Neural progenitor cell (in vitro differentiated cells): ENCODE data around the gene ANGEL1. TPM values are rescaled to one million over a fixed set of nuclear protein-coding genes. Genes with fewer than 3 reads are reported as not detected.

ENCODE experiments used
- DNase-seq: peaks from one replicate; pipeline ENCODE4 v3.0.0-alpha.2; 2016; ENCODE audit warnings: low spot score
- H2AFZ ChIP-seq: fragments of 200-600 bp; sonication (generic); replicated peaks from 2 replicates; pipeline ENCODE4 v1.6.1; 2016; ENCODE audit warnings: antibody characterized with exemption
- H3F3A ChIP-seq: fragments of 200-600 bp; sonication (generic); 2 replicates; pipeline ENCODE4 v1.6.1; 2016; ENCODE audit warnings: antibody characterized with exemption, low read depth
- H3K27ac ChIP-seq: fragments of 200-600 bp; sonication (generic); 2 replicates; pipeline ENCODE4 v1.5.1; 2016; ENCODE audit warnings: mild to moderate bottlenecking
- H3K27me3 ChIP-seq: fragments of 200-600 bp; sonication (generic); 2 replicates; pipeline ENCODE4 v1.6.1; 2016; ENCODE audit warnings: mild to moderate bottlenecking, moderate library complexity
- H3K36me3 ChIP-seq: fragments of 200-600 bp; sonication (generic); 2 replicates; pipeline ENCODE4 v1.5.1; 2016
- H3K4me1 ChIP-seq: fragments of 200-600 bp; sonication (generic); 2 replicates; pipeline ENCODE4 v1.6.1; 2016; ENCODE audit warnings: mixed run types
- H3K4me2 ChIP-seq: fragments of 200-600 bp; sonication (generic); 2 replicates; pipeline ENCODE4 v1.6.1; 2016
- H3K4me3 ChIP-seq: fragments of 200-600 bp; sonication (generic); 2 replicates; pipeline ENCODE4 v1.5.1; 2016
- H3K79me2 ChIP-seq: fragments of 200-600 bp; sonication (generic); 2 replicates; pipeline ENCODE4 v1.6.1; 2016; ENCODE audit warnings: low read depth
- H3K9ac ChIP-seq: fragments of 200-600 bp; sonication (generic); 2 replicates; pipeline ENCODE4 v1.6.1; 2016
- H3K9me3 ChIP-seq: fragments of 200-600 bp; sonication (generic); 2 replicates; pipeline ENCODE4 v1.5.1; 2016; ENCODE audit warnings: low read depth
- H4K20me1 ChIP-seq: fragments of 200-600 bp; sonication (generic); 2 replicates; pipeline ENCODE4 v1.6.1; 2016; ENCODE audit warnings: low read depth
- H3K27ac Mint-ChIP-seq: 3 replicates; pipeline ENCODE4 v1.8.0; 2021; ENCODE audit warnings: mixed read lengths
- H3K27me3 Mint-ChIP-seq: 2 replicates; pipeline ENCODE4 v1.8.0; 2022; ENCODE audit warnings: low read depth, mild to moderate bottlenecking, inconsistent platforms, moderate library complexity, mixed read lengths; ENCODE audit not compliant: insufficient read depth
- H3K36me3 Mint-ChIP-seq: 3 replicates; pipeline ENCODE4 v1.8.0; 2021; ENCODE audit warnings: mixed read lengths
- H3K4me1 Mint-ChIP-seq: 3 replicates; pipeline ENCODE4 v1.8.0; 2021; ENCODE audit warnings: mixed read lengths
- H3K4me3 Mint-ChIP-seq: 3 replicates; pipeline ENCODE4 v1.8.0; 2021; ENCODE audit warnings: mild to moderate bottlenecking, moderate library complexity, mixed read lengths
- H3K9me3 Mint-ChIP-seq: 3 replicates; pipeline ENCODE4 v1.8.0; 2020; ENCODE audit warnings: mixed read lengths
- CTCF ChIP-seq: fragments of 200-600 bp; sonication (generic); IDR thresholded peaks from 2 replicates; pipeline ENCODE4 v1.5.1; 2017; ENCODE audit warnings: antibody characterized with exemption, mild to moderate bottlenecking
- EZH2 ChIP-seq: fragments of 200-600 bp; sonication (generic); IDR thresholded peaks from 2 replicates; pipeline ENCODE4 v1.6.1; 2017; ENCODE audit warnings: antibody characterized with exemption, mild to moderate bottlenecking, moderate library complexity
- EZH2phosphoT487 ChIP-seq: fragments of 200-600 bp; sonication (generic); IDR thresholded peaks from 2 replicates; pipeline ENCODE4 v1.6.1; 2017; ENCODE audit warnings: antibody characterized with exemption
- total RNA-seq: library from RNA; depleted of rRNA; stranded (reverse); fragments of >200 nt; gene quantifications from 2 replicates; pipeline ENCODE4 v1.2.3, GENCODE V29; 2015; ENCODE audit warnings: low replicate concordance

The ANGEL1 gene
- total RNA-seq, 1 donor from 2014 or later, result 23.2 TPM

- H3K9me3 ChIP-seq, result no peaks in the 10 kb centered on the region
- no peak overlapping the region for H2AFZ ChIP-seq
- no peaks in the 10 kb centered on the region for H3K36me3 ChIP-seq
- H3K9ac ChIP-seq, result no peak overlapping the region
- Mint-ChIP-seq H3K9me3 (no peaks in the 10 kb centered on the region), H3K36me3 (peaks cover 1% of the 10 kb centered on the region), H3K4me1 (peaks cover 34% of the 10 kb centered on the region), H3K27ac (no peak overlapping the region), H3K4me3 (no peak overlapping the region), H3K27me3 (peaks cover 7% of the 10 kb centered on the region)
- no peak overlapping the region for H3K4me2 ChIP-seq
- H3K4me1 ChIP-seq, result peaks cover 7% of the 10 kb centered on the region
- peaks cover 6% of the 10 kb centered on the region for H4K20me1 ChIP-seq
- DNase-seq, result no peak
- no peak overlapping the region for H3K27ac ChIP-seq
- H3K79me2 ChIP-seq, result no peaks in the 10 kb centered on the region
- no peaks in the 10 kb centered on the region for H3F3A ChIP-seq
- TF ChIP-seq EZH2phosphoT487, result no peak
- TF ChIP-seq EZH2, result no peak
- no peak for TF ChIP-seq CTCF
- H3K4me3 ChIP-seq, result no peak overlapping the region
- peaks cover 62% of the 10 kb centered on the region for H3K27me3 ChIP-seq
Measured at GRCh38 chr14:76759589-76759988, 53.1 kb downstream of the ANGEL1 start.

- Histone ChIP-seq H3K4me1 (no peaks in the 10 kb centered on the region), H3K27me3 (peaks cover 31% of the 10 kb centered on the region), H3K9me3 (no peaks in the 10 kb centered on the region), H3F3A (no peaks in the 10 kb centered on the region), H3K4me3 (no peak overlapping the region), H3K9ac (no peak overlapping the region), H3K4me2 (no peak overlapping the region), H4K20me1 (no peaks in the 10 kb centered on the region), H2AFZ (no peak overlapping the region), H3K27ac (no peak overlapping the region), H3K36me3 (no peaks in the 10 kb centered on the region), H3K79me2 (no peaks in the 10 kb centered on the region)
- H3K9me3 Mint-ChIP-seq, result no peaks in the 10 kb centered on the region
- H3K4me1 Mint-ChIP-seq, result peaks cover 11% of the 10 kb centered on the region
- H3K4me3 Mint-ChIP-seq, result no peak overlapping the region
- H3K36me3 Mint-ChIP-seq, result no peaks in the 10 kb centered on the region
- peak; percentile 1 for DNase-seq
- H3K27ac Mint-ChIP-seq, result peak overlapping the region; percentile 1
- TF ChIP-seq CTCF (no peak), EZH2phosphoT487 (no peak), EZH2 (no peak)
- H3K27me3 Mint-ChIP-seq, result peaks cover 3% of the 10 kb centered on the region
Measured at GRCh38 chr14:76756371-76756750, 56.3 kb downstream of the ANGEL1 start.

GRCh38 chr14:76755610-76756370, 56.9 kb downstream of the ANGEL1 start:
- Mint-ChIP-seq H3K27ac (peak overlapping the region; percentile 1), H3K36me3 (no peaks in the 10 kb centered on the region), H3K4me1 (peaks cover 9% of the 10 kb centered on the region), H3K9me3 (no peaks in the 10 kb centered on the region), H3K4me3 (no peak overlapping the region), H3K27me3 (peaks cover 3% of the 10 kb centered on the region)
- Histone ChIP-seq H3K27me3 (peaks cover 25% of the 10 kb centered on the region), H3K27ac (no peak overlapping the region), H3K4me1 (no peaks in the 10 kb centered on the region), H2AFZ (no peak overlapping the region), H4K20me1 (no peaks in the 10 kb centered on the region), H3K4me3 (no peak overlapping the region), H3K79me2 (no peaks in the 10 kb centered on the region), H3F3A (no peaks in the 10 kb centered on the region), H3K4me2 (no peak overlapping the region), H3K36me3 (no peaks in the 10 kb centered on the region), H3K9ac (no peak overlapping the region), H3K9me3 (no peaks in the 10 kb centered on the region)
- peak; percentile 1 for DNase-seq
- TF ChIP-seq EZH2, result no peak
- no peak for TF ChIP-seq EZH2phosphoT487

- Histone ChIP-seq H3K36me3 (no peaks in the 10 kb centered on the region), H4K20me1 (no peaks in the 10 kb centered on the region), H3K79me2 (no peaks in the 10 kb centered on the region), H3K27ac (no peak overlapping the region), H3F3A (no peaks in the 10 kb centered on the region), H3K4me3 (no peak overlapping the region), H3K4me1 (no peaks in the 10 kb centered on the region), H2AFZ (no peak overlapping the region), H3K9ac (no peak overlapping the region), H3K4me2 (no peak overlapping the region), H3K9me3 (no peaks in the 10 kb centered on the region), H3K27me3 (peaks cover 13% of the 10 kb centered on the region)
- H3K36me3 Mint-ChIP-seq, result no peaks in the 10 kb centered on the region
- no peak overlapping the region for H3K4me3 Mint-ChIP-seq
- peaks cover 3% of the 10 kb centered on the region for H3K27me3 Mint-ChIP-seq
- no peak for DNase-seq
- TF ChIP-seq CTCF, result no peak
- TF ChIP-seq EZH2, result no peak
- no peak for TF ChIP-seq EZH2phosphoT487
- H3K9me3 Mint-ChIP-seq, result no peaks in the 10 kb centered on the region
- H3K27ac Mint-ChIP-seq, result no peak overlapping the region
- H3K4me1 Mint-ChIP-seq, result peaks cover 6% of the 10 kb centered on the region
Measured at GRCh38 chr14:76754586-76754985, 58.1 kb downstream of the ANGEL1 start.
